ENCODE data around the gene TERT.

Gene TERT

GRCh38 chr5:1244255-1244654 is 50.6 kb downstream of the TERT start:
- no peak for DNase-seq (ENCODE audit: insufficient read length, low spot score)
- no peak for TF ChIP-seq POLR2AphosphoS5 (IDR thresholded peaks at IDR 0.05; ENCODE audit: low read depth, low read length)
- no peak for TF ChIP-seq TAF1 (IDR thresholded peaks at IDR 0.05; ENCODE audit: low read depth, low read length)
- TF ChIP-seq POU2F2 (IDR thresholded peaks at IDR 0.05; ENCODE audit: low read depth, low read length) = no peak
- no peak for TF ChIP-seq POLR2A (IDR thresholded peaks at IDR 0.05; ENCODE audit: low read depth, low read length)
- TF ChIP-seq PAX5 (IDR thresholded peaks at IDR 0.05; ENCODE audit: insufficient read depth, low read length, severe bottlenecking) = no peak
- TF ChIP-seq SPI1 (IDR thresholded peaks at IDR 0.05; ENCODE audit: low read depth, low read length) = no peak
- no peak for FAIRE-seq

GRCh38 chr5:1243487-1244130 is 51.3 kb downstream of the TERT start:
- TF ChIP-seq POLR2AphosphoS5 (IDR thresholded peaks at IDR 0.05; ENCODE audit: low read depth, low read length) (no peak), SPI1 (IDR thresholded peaks at IDR 0.05; ENCODE audit: low read depth, low read length) (no peak), POLR2A (IDR thresholded peaks at IDR 0.05; ENCODE audit: low read depth, low read length) (no peak), POU2F2 (IDR thresholded peaks at IDR 0.05; ENCODE audit: low read depth, low read length) (no peak), TAF1 (IDR thresholded peaks at IDR 0.05; ENCODE audit: low read depth, low read length) (no peak)
- DNase-seq (ENCODE audit: insufficient read length, low spot score) (no peak), FAIRE-seq (no peak)

DNA sequence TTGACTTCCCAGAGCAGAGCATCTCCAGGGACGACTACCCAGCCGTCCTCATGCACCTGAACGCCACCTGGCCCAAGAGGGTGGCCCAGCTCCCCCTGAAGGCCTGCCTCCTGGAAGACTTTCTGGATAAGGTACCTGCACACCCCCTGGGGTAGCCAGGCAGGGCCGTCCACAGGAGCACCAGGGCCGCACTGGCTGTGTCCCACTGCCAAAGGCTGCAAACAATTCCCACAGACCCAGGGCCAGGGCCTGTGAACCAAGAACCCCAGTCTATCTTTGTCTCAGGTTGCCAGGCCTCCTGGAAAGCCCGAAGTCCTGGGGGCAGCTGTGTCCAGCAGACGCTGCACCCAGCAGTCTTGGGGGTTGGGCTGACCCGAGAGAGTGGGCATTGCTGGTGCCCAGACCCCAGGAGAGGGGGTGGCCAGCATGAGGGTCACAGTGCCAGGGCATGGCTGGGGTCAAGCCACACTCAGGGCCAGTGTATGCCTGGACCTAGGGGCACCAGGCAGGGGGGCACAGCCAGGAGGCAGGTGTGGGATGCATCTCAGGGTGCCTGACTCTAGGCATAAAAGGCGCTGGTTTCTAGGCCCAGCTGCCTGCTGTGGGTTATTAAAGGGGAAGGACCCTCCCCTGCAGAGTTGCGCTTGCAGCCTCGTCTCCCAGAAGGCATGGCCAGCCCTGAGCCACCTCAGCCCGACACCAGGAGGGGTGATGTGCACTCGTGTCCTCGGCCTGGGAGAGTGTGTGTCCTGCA is 52.0 kb downstream of the TERT start:
- FAIRE-seq (no peak), DNase-seq (ENCODE audit: insufficient read length, low spot score) (no peak)
- TF ChIP-seq TAF1 (IDR thresholded peaks at IDR 0.05; ENCODE audit: low read depth, low read length) (no peak), PAX5 (IDR thresholded peaks at IDR 0.05; ENCODE audit: insufficient read depth, low read length, severe bottlenecking) (no peak), SPI1 (IDR thresholded peaks at IDR 0.05; ENCODE audit: low read depth, low read length) (no peak), POU2F2 (IDR thresholded peaks at IDR 0.05; ENCODE audit: low read depth, low read length) (no peak)

GRCh38 chr5:1241509-1242080 is 53.3 kb downstream of the TERT start:
- no peak for TF ChIP-seq POLR2A (IDR thresholded peaks at IDR 0.05; ENCODE audit: low read depth, low read length)
- no peak for TF ChIP-seq POU2F2 (IDR thresholded peaks at IDR 0.05; ENCODE audit: low read depth, low read length)
- TF ChIP-seq POLR2AphosphoS5 (IDR thresholded peaks at IDR 0.05; ENCODE audit: low read depth, low read length) = no peak
- TF ChIP-seq PAX5 (IDR thresholded peaks at IDR 0.05; ENCODE audit: insufficient read depth, low read length, severe bottlenecking) = no peak
- TF ChIP-seq SPI1 (IDR thresholded peaks at IDR 0.05; ENCODE audit: low read depth, low read length) = no peak
- TF ChIP-seq TAF1 (IDR thresholded peaks at IDR 0.05; ENCODE audit: low read depth, low read length) = no peak
- FAIRE-seq (no peak), DNase-seq (ENCODE audit: insufficient read length, low spot score) (no peak)

DNA sequence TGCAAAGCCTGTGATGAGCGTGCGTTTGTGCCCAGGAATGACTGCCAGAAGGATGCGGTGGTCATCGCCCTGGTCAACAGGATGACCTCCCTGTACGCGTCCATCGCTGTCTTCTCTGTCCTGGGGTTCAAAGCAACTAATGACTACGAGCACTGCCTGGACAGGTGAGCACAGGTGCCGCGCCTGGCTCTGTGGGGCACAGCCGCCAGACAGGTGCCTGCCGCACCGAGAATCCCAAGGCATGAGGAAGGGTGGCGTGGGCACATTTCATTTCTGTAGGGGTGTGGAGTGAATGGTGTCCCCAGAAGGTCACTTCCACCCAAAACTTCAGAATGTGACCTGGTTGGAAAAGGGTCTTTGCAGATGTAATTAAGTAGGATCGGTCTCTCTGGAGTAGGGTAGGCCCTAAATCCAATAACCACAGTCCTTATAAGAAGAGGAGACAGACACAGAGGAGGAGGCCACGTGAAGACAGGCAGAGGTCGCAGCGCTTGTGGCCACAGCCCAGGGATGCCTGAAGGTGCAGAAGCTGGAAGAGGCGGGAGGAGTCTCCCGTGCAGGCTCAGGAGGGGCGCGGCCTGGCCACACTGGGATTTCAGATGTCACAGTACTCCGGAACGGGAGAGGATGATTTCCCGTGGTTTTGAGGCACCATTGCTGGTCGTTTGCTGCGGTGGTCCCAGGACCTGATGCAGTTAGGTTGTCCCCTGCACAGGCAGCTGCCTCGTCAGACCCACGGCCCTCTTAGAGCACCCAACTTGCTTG is 54.2 kb downstream of the TERT start:
- no peak for DNase-seq (ENCODE audit: insufficient read length, low spot score)
- no peak for FAIRE-seq
- TF ChIP-seq SPI1 (IDR thresholded peaks at IDR 0.05; ENCODE audit: low read depth, low read length) (no peak), TAF1 (IDR thresholded peaks at IDR 0.05; ENCODE audit: low read depth, low read length) (no peak), POU2F2 (IDR thresholded peaks at IDR 0.05; ENCODE audit: low read depth, low read length) (no peak), POLR2A (IDR thresholded peaks at IDR 0.05; ENCODE audit: low read depth, low read length) (no peak), PAX5 (IDR thresholded peaks at IDR 0.05; ENCODE audit: insufficient read depth, low read length, severe bottlenecking) (no peak), POLR2AphosphoS5 (IDR thresholded peaks at IDR 0.05; ENCODE audit: low read depth, low read length) (no peak)

DNA sequence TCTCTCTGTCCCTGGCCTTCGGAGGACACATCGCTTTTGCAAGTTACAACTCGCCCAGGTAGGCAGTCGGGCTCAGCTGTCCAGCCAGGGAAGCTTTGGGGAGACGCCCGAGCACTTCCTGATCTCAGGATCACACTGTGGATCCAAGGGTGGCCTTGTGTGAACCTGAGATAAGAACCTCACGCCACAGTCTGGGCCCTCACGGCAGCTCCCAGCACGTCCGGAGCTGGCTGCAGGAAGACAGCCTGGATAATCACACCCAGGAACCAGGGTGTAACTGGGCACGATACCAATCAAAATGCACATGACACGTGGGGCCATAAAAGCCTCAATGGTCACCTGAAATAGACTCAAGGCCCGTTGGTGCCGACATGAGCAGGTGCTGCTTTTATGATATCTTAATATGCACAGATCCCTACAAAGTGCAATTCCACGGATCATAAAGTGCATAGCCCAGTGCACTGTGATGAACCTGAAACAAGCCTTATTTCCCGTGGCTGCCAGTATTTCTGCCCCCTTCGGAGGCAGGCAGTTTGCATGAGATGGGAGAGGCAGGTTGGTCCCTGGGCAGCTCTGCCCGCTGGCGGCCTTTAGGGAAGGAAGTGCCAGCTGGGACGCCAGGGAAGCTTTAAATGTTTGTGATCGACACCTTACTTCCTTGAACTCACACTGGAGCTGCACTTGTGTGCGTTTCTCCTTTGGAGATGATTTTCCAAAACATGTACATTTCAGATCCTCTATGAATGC is 55.2 kb downstream of the TERT start:
- FAIRE-seq = no peak
- TF ChIP-seq PAX5 (IDR thresholded peaks at IDR 0.05; ENCODE audit: insufficient read depth, low read length, severe bottlenecking) (no peak), POLR2A (IDR thresholded peaks at IDR 0.05; ENCODE audit: low read depth, low read length) (no peak), POU2F2 (IDR thresholded peaks at IDR 0.05; ENCODE audit: low read depth, low read length) (no peak), TAF1 (IDR thresholded peaks at IDR 0.05; ENCODE audit: low read depth, low read length) (no peak), POLR2AphosphoS5 (IDR thresholded peaks at IDR 0.05; ENCODE audit: low read depth, low read length) (no peak), SPI1 (IDR thresholded peaks at IDR 0.05; ENCODE audit: low read depth, low read length) (no peak)
- DNase-seq (ENCODE audit: insufficient read length, low spot score) = no peak

DNA sequence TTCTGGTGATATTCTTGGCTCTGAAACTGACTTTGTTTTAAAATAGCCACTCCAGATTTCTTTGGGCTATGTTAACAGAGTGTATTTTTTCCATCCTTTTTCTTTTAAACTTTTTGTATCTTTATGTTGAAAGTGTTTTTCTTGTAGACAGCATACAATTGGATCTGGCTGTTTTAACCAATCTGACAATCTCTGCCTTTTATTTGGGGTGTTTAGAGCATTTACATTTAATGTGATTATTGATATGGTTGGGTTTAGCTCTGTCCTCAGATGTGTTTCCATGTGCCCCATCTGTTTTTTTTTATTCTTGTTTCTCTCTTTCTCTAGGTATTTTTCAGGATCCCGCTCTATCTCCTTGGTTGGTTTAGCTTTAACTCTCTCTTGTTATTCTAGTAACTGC is 59.0 kb downstream of the TERT start:
- no peak for FAIRE-seq
- DNase-seq (ENCODE audit: insufficient read length, low spot score) = no peak
- TF ChIP-seq TAF1 (IDR thresholded peaks at IDR 0.05; ENCODE audit: low read depth, low read length) (no peak), SPI1 (IDR thresholded peaks at IDR 0.05; ENCODE audit: low read depth, low read length) (no peak), PAX5 (IDR thresholded peaks at IDR 0.05; ENCODE audit: insufficient read depth, low read length, severe bottlenecking) (no peak), POU2F2 (IDR thresholded peaks at IDR 0.05; ENCODE audit: low read depth, low read length) (no peak), POLR2AphosphoS5 (IDR thresholded peaks at IDR 0.05; ENCODE audit: low read depth, low read length) (no peak), POLR2A (IDR thresholded peaks at IDR 0.05; ENCODE audit: low read depth, low read length) (no peak)

GRCh38 chr5:1235379-1235778 is 59.5 kb downstream of the TERT start:
- no peak for TF ChIP-seq POU2F2 (IDR thresholded peaks at IDR 0.05; ENCODE audit: low read depth, low read length)
- no peak for TF ChIP-seq POLR2A (IDR thresholded peaks at IDR 0.05; ENCODE audit: low read depth, low read length)
- TF ChIP-seq TAF1 (IDR thresholded peaks at IDR 0.05; ENCODE audit: low read depth, low read length) = no peak
- TF ChIP-seq PAX5 (IDR thresholded peaks at IDR 0.05; ENCODE audit: insufficient read depth, low read length, severe bottlenecking) = no peak
- TF ChIP-seq SPI1 (IDR thresholded peaks at IDR 0.05; ENCODE audit: low read depth, low read length) = no peak
- no peak for TF ChIP-seq POLR2AphosphoS5 (IDR thresholded peaks at IDR 0.05; ENCODE audit: low read depth, low read length)
- no peak for FAIRE-seq
- no peak for DNase-seq (ENCODE audit: insufficient read length, low spot score)
